ENCODE measurements around the gene RGL1. TPM values are rescaled to one million over a fixed set of nuclear protein-coding genes. Genes with fewer than 3 reads are reported as not detected.

RGL1 gene
- total and polyA plus RNA-seq, 2 experiments from 2014 or later: 17.9 to 30.7 TPM

DNA sequence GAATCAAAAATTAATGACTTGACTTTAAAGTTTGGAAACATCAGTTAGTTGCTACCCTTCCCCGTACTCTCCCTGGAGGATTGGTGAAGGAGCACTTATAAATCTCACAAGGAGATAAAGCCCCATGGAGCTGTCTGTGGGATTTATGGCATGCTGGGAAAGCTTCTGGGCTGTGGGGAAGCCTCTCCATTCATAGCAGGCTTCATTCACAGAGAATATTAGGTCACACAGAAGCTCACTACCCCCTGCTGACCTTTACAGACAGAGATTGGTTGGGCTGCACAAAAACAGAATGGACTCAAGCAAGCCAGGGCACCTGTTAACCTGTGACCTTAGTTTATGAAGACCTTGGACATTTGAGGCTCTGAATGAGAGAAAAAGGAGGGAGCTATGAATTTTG, 32.1 kb downstream of the RGL1 start:
- Histone ChIP-seq H3K9me2 (replicated peaks; ENCODE audit: insufficient read depth) (no peaks in the 10 kb centered on the region), H2AFZ (no peak overlapping the region), H3K9me3 (ENCODE audit: low read depth) (no peaks in the 10 kb centered on the region), H3K27ac (no peak overlapping the region), H3K27me3 (no peaks in the 10 kb centered on the region), H3K36me3 (replicated peaks; ENCODE audit: insufficient read depth, low read depth) (no peaks in the 10 kb centered on the region), H3K4me1 (ENCODE audit: insufficient read depth) (peaks cover 4% of the 10 kb centered on the region), H4K20me1 (ENCODE audit: insufficient read depth, poor library complexity, severe bottlenecking) (no peaks in the 10 kb centered on the region), H3K4me2 (no peak overlapping the region), H3K79me2 (peaks cover 49% of the 10 kb centered on the region), H3K4me3 (no peak overlapping the region)
- no peak for TF ChIP-seq EZH2 (IDR thresholded peaks at IDR 0.05; ENCODE audit: borderline replicate concordance)
- no peak for TF ChIP-seq EZH2phosphoT487 (IDR thresholded peaks at IDR 0.05; ENCODE audit: low read depth, severe bottlenecking, unreplicated experiment)
- no peak for DNase-seq (ENCODE audit: low spot score)
- WGBS (ENCODE audit: low lambda C conversion rate, missing lambda C conversion rate): 50% methylated on average over 1 of the region's 1 CpG

DNA sequence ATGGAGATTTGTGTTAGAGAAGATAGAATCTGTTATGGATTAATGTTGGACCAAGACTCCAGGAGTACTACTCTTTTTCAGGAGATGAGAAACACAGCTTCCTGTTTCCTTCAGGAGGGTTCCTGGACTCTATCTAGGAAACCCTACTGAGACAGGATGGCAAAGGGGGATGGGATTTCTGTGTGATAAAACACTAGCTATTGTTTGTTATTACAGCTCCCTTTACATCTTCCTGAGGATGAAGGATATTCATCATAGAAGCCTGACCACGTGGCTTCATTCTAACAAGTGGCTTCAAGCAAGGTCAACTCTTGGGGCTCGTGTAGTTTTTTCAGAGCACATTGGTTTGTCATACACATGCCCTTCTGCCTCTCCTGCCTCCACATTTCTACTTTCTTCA, 33.3 kb downstream of the RGL1 start:
- Histone ChIP-seq H4K20me1 (ENCODE audit: insufficient read depth, poor library complexity, severe bottlenecking) (no peaks in the 10 kb centered on the region), H3K4me2 (no peak overlapping the region), H3K27ac (no peak overlapping the region), H3K79me2 (peaks cover 43% of the 10 kb centered on the region), H3K36me3 (replicated peaks; ENCODE audit: insufficient read depth, low read depth) (no peaks in the 10 kb centered on the region), H3K9me2 (replicated peaks; ENCODE audit: insufficient read depth) (no peaks in the 10 kb centered on the region), H3K4me3 (no peak overlapping the region), H3K4me1 (ENCODE audit: insufficient read depth) (peaks cover 11% of the 10 kb centered on the region), H3K27me3 (no peaks in the 10 kb centered on the region), H2AFZ (no peak overlapping the region), H3K9me3 (ENCODE audit: low read depth) (no peaks in the 10 kb centered on the region)
- 68% methylated on average over 2 of the region's 2 CpGs for WGBS (ENCODE audit: low lambda C conversion rate, missing lambda C conversion rate)
- TF ChIP-seq, protein P1, sequence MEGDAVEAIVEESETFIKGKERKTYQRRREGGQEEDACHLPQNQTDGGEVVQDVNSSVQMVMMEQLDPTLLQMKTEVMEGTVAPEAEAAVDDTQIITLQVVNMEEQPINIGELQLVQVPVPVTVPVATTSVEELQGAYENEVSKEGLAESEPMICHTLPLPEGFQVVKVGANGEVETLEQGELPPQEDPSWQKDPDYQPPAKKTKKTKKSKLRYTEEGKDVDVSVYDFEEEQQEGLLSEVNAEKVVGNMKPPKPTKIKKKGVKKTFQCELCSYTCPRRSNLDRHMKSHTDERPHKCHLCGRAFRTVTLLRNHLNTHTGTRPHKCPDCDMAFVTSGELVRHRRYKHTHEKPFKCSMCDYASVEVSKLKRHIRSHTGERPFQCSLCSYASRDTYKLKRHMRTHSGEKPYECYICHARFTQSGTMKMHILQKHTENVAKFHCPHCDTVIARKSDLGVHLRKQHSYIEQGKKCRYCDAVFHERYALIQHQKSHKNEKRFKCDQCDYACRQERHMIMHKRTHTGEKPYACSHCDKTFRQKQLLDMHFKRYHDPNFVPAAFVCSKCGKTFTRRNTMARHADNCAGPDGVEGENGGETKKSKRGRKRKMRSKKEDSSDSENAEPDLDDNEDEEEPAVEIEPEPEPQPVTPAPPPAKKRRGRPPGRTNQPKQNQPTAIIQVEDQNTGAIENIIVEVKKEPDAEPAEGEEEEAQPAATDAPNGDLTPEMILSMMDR (IDR thresholded peaks at IDR 0.05; ENCODE audit: poor library complexity): no peak
- TF ChIP-seq EZH2phosphoT487 (IDR thresholded peaks at IDR 0.05; ENCODE audit: low read depth, severe bottlenecking, unreplicated experiment) (no peak), EZH2 (IDR thresholded peaks at IDR 0.05; ENCODE audit: borderline replicate concordance) (no peak)
- no peak for DNase-seq (ENCODE audit: low spot score)

DNA sequence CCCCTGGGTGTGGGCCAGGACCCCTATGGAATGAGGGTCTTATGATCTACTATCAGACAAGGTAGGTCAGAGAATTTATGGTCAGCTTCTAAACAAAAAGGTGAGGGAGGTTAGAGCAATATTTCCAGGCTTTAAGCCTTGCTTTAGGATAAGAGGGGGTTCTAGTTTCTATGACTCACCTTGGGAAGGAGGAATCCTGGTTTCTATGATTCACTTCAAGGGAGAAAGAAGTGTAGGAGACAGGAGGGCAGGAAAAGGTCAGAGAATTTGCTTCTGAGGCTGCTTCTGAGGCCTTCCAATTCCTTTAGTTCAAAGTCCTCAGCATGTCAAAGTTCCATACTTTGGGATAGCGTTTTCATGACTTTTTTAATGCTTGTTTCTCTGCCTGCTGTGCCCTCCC, 35.2 kb downstream of the RGL1 start:
- Histone ChIP-seq H2AFZ (no peak overlapping the region), H3K27ac (peak overlapping the region; percentile 55), H3K4me3 (no peak overlapping the region), H4K20me1 (ENCODE audit: insufficient read depth, poor library complexity, severe bottlenecking) (no peaks in the 10 kb centered on the region), H3K79me2 (peaks cover 29% of the 10 kb centered on the region), H3K36me3 (replicated peaks; ENCODE audit: insufficient read depth, low read depth) (no peaks in the 10 kb centered on the region), H3K9me3 (ENCODE audit: low read depth) (no peaks in the 10 kb centered on the region), H3K4me1 (ENCODE audit: insufficient read depth) (peaks cover 22% of the 10 kb centered on the region), H3K4me2 (no peak overlapping the region), H3K27me3 (no peaks in the 10 kb centered on the region), H3K9me2 (replicated peaks; ENCODE audit: insufficient read depth) (no peaks in the 10 kb centered on the region)
- no peak for DNase-seq (ENCODE audit: low spot score)
- no peak for TF ChIP-seq EZH2phosphoT487 (IDR thresholded peaks at IDR 0.05; ENCODE audit: low read depth, severe bottlenecking, unreplicated experiment)
- 81% methylated on average over 1 of the region's 1 CpG for WGBS (ENCODE audit: low lambda C conversion rate, missing lambda C conversion rate)

DNA sequence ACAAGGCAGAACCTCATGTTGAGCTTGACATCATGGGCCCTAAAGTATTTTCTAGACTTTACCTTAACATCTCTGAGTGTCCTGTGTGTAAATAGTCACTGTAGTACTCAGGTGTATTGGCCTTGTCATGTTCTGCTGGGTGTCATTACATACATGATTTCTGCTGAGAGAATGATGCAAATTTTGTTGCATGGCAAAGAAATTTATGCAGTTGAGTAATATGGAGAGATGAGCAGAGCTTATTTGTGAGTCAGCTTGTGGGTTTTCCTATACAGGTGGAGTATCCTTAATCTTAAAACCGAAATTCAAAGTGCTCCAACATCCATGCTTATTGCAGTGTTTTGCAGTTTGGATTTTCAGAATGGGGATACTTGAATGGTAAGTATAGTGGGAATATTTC, 36.6 kb downstream of the RGL1 start:
- Histone ChIP-seq H3K27me3 (no peaks in the 10 kb centered on the region), H3K4me2 (no peak overlapping the region), H3K9me2 (replicated peaks; ENCODE audit: insufficient read depth) (no peaks in the 10 kb centered on the region), H2AFZ (no peak overlapping the region), H3K4me3 (no peak overlapping the region), H4K20me1 (ENCODE audit: insufficient read depth, poor library complexity, severe bottlenecking) (no peaks in the 10 kb centered on the region), H3K4me1 (ENCODE audit: insufficient read depth) (peaks cover 22% of the 10 kb centered on the region), H3K36me3 (replicated peaks; ENCODE audit: insufficient read depth, low read depth) (no peaks in the 10 kb centered on the region), H3K79me2 (peaks cover 18% of the 10 kb centered on the region), H3K27ac (peak overlapping the region; percentile 73), H3K9me3 (ENCODE audit: low read depth) (no peaks in the 10 kb centered on the region)
- no peak for DNase-seq (ENCODE audit: low spot score)
- 0% methylated on average over 1 of the region's 1 CpG for WGBS (ENCODE audit: low lambda C conversion rate, missing lambda C conversion rate)
- no peak for TF ChIP-seq EZH2 (IDR thresholded peaks at IDR 0.05; ENCODE audit: borderline replicate concordance)

DNA sequence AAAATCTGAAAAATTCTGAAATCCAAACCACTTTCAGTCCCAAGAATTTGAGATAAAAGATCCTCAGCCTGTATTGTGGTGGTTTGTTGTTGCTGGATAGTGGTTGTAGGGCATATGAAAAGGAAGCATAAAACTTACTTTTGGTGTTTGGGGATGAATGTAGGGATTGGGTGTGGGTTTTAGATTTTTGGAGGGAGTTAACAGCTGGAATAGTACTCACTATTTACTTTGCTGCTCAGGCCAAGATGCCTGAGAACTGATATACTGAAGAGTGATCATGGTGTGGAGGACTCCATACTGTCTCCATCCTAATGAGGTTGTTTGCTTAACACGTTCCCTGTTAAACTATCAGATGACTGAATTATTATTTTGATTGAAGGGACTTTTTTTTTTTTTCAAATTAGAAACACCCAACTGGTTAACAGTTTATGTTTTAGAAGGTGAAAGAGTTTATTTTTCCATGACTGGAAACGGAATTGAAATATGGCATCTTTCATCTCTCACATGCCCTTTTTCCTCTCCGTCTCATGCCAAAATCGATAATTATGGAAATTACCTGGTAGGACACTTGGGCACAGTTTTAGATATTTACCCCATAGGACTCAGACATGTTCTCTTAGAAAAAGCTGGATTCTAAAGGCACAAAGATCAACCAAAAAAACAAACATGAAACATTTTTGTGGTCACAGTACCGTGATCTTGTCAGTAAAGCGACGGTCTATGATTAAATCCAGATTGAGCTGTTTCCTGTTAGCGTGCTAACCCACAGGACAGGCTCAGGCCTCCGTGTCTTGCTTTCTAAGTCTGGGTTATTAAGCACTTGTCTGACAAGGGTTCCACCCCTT, 37.3 kb downstream of the RGL1 start:
- H3K27me3 ChIP-seq: no peaks in the 10 kb centered on the region
- H3K27ac ChIP-seq: peak overlapping the region; percentile 73
- H3K4me3 ChIP-seq: no peak overlapping the region
- H3K9me2 ChIP-seq (replicated peaks; ENCODE audit: insufficient read depth): no peaks in the 10 kb centered on the region
- H3K79me2 ChIP-seq: peaks cover 12% of the 10 kb centered on the region
- no peaks in the 10 kb centered on the region for H3K36me3 ChIP-seq (replicated peaks; ENCODE audit: insufficient read depth, low read depth)
- no peak overlapping the region for H2AFZ ChIP-seq
- 44% methylated on average over 9 of the region's 9 CpGs for WGBS (ENCODE audit: low lambda C conversion rate, missing lambda C conversion rate)
- TF ChIP-seq EZH2 (IDR thresholded peaks at IDR 0.05; ENCODE audit: borderline replicate concordance) (no peak), EZH2phosphoT487 (IDR thresholded peaks at IDR 0.05; ENCODE audit: low read depth, severe bottlenecking, unreplicated experiment) (no peak)
- TF ChIP-seq, protein P1 (IDR thresholded peaks at IDR 0.05; ENCODE audit: poor library complexity): no peak
- peak; percentile 74 for DNase-seq (ENCODE audit: low spot score)
- no peaks in the 10 kb centered on the region for H3K9me3 ChIP-seq (ENCODE audit: low read depth)
- H3K4me2 ChIP-seq: peak overlapping the region; percentile 51
- H4K20me1 ChIP-seq (ENCODE audit: insufficient read depth, poor library complexity, severe bottlenecking): no peaks in the 10 kb centered on the region
- peaks cover 22% of the 10 kb centered on the region for H3K4me1 ChIP-seq (ENCODE audit: insufficient read depth)
